Testis (tissue), 2 donors: Measurements from ENCODE around the gene RGS17.

ENCODE experiments used
- POLR2A ChIP-seq: fragments of 450-650 bp; IDR thresholded peaks from one replicate; pipeline ENCODE4 v1.6.1; 2017; ENCODE audit warnings: antibody characterized with exemption, mild to moderate bottlenecking, moderate library complexity
- TF ChIP-seq, protein P1 (sequence below), 3 experiments: fragments of 450-650 bp in 2 of 3; fragments of 200-600 bp in 1 of 3; sonication (generic) in 1 of 3; IDR thresholded peaks; one replicate each; pipeline ENCODE4 v1.5.1; 2016 to 2019; ENCODE audit warnings: antibody characterized with exemption in 3 of 3, mild to moderate bottlenecking in 2 of 3, moderate library complexity in 1 of 3

DNA sequence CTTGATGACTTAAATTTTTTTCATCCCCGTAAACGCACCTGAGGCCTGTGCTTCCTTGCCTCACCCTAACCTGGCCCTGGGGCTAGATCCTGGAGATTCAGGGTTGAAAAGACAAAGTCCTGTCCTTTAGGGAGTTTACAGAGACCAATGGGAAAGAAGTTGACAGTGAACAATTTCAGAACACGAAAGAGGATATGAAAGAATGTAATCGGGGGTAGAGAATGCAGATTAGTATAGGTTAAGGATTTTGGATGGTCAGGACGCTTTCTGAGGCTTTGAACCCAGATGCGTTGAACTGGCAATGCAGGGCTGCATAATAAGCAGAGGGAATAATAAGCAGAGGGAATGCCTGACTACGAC, 146.6 kb downstream of the RGS17 start:
- TF ChIP-seq, protein P1, sequence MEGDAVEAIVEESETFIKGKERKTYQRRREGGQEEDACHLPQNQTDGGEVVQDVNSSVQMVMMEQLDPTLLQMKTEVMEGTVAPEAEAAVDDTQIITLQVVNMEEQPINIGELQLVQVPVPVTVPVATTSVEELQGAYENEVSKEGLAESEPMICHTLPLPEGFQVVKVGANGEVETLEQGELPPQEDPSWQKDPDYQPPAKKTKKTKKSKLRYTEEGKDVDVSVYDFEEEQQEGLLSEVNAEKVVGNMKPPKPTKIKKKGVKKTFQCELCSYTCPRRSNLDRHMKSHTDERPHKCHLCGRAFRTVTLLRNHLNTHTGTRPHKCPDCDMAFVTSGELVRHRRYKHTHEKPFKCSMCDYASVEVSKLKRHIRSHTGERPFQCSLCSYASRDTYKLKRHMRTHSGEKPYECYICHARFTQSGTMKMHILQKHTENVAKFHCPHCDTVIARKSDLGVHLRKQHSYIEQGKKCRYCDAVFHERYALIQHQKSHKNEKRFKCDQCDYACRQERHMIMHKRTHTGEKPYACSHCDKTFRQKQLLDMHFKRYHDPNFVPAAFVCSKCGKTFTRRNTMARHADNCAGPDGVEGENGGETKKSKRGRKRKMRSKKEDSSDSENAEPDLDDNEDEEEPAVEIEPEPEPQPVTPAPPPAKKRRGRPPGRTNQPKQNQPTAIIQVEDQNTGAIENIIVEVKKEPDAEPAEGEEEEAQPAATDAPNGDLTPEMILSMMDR (IDR thresholded peaks at IDR 0.05) = no peak
- no peak for TF ChIP-seq POLR2A
